Measurements from ENCODE around the gene PAX9. TPM values are rescaled to one million over a fixed set of nuclear protein-coding genes. Genes with fewer than 3 reads are reported as not detected.

PAX9 gene
- total RNA-seq, 1 donor from 2014 or later: 4.6 TPM

- Mint-ChIP-seq H3K9me3 (ENCODE audit: unreplicated experiment) (no peaks in the 10 kb centered on the region), H3K27ac (ENCODE audit: unreplicated experiment) (no peak overlapping the region), H3K27me3 (ENCODE audit: unreplicated experiment) (peaks cover 78% of the 10 kb centered on the region), H3K36me3 (ENCODE audit: unreplicated experiment) (no peaks in the 10 kb centered on the region), H3K4me3 (ENCODE audit: unreplicated experiment) (peak overlapping the region; percentile 64), H3K4me1 (ENCODE audit: unreplicated experiment) (peaks cover 16% of the 10 kb centered on the region)
- TF ChIP-seq CTCF (IDR thresholded peaks at IDR 0.05): peak; percentile 42
- DNase-seq (ENCODE audit: extremely low spot score, unreplicated experiment): no peak
Measured at GRCh38 chr14:36646664-36647416, 14.8 kb upstream of the PAX9 start.

- Mint-ChIP-seq H3K36me3 (ENCODE audit: unreplicated experiment) (no peaks in the 10 kb centered on the region), H3K9me3 (ENCODE audit: unreplicated experiment) (no peaks in the 10 kb centered on the region), H3K27me3 (ENCODE audit: unreplicated experiment) (peaks cover 80% of the 10 kb centered on the region), H3K4me3 (ENCODE audit: unreplicated experiment) (peak overlapping the region; percentile 74), H3K27ac (ENCODE audit: unreplicated experiment) (no peak overlapping the region), H3K4me1 (ENCODE audit: unreplicated experiment) (peaks cover 16% of the 10 kb centered on the region)
- TF ChIP-seq CTCF (IDR thresholded peaks at IDR 0.05): no peak
- no peak for DNase-seq (ENCODE audit: extremely low spot score, unreplicated experiment)
Measured at GRCh38 chr14:36647417-36647823, 14.2 kb upstream of the PAX9 start.

GRCh38 chr14:36647824-36648753 is 13.6 kb upstream of the PAX9 start:
- Mint-ChIP-seq H3K27ac (ENCODE audit: unreplicated experiment) (no peak overlapping the region), H3K4me1 (ENCODE audit: unreplicated experiment) (peaks cover 16% of the 10 kb centered on the region), H3K9me3 (ENCODE audit: unreplicated experiment) (no peaks in the 10 kb centered on the region), H3K36me3 (ENCODE audit: unreplicated experiment) (no peaks in the 10 kb centered on the region), H3K27me3 (ENCODE audit: unreplicated experiment) (peaks cover 82% of the 10 kb centered on the region), H3K4me3 (ENCODE audit: unreplicated experiment) (peak overlapping the region; percentile 74)
- peak; percentile 86 for TF ChIP-seq CTCF (IDR thresholded peaks at IDR 0.05)
- no peak for DNase-seq (ENCODE audit: extremely low spot score, unreplicated experiment)

GRCh38 chr14:36649872-36650650 is 11.6 kb upstream of the PAX9 start:
- Mint-ChIP-seq H3K4me1 (ENCODE audit: unreplicated experiment) (peaks cover 17% of the 10 kb centered on the region), H3K27me3 (ENCODE audit: unreplicated experiment) (peaks cover 91% of the 10 kb centered on the region), H3K4me3 (ENCODE audit: unreplicated experiment) (no peak overlapping the region), H3K27ac (ENCODE audit: unreplicated experiment) (no peak overlapping the region), H3K36me3 (ENCODE audit: unreplicated experiment) (no peaks in the 10 kb centered on the region), H3K9me3 (ENCODE audit: unreplicated experiment) (no peaks in the 10 kb centered on the region)
- TF ChIP-seq CTCF (IDR thresholded peaks at IDR 0.05): no peak
- DNase-seq (ENCODE audit: extremely low spot score, unreplicated experiment): no peak
